ENCODE measurements around the gene HELQ.
"Not testable (repeated sequence)": the region's sequence is repeated elsewhere in the genome, so short reads cannot be mapped to it uniquely, and the experiment has no call there.

The HELQ gene

GRCh38 chr4:83455281-83456183 is at the start of gene HELQ, which contains the start of gene MRPS18C:
HELQ (minus strand) TSS chr4:83455823; CDS start chr4:83455693, 130 bp downstream.
MRPS18C (plus strand) TSS chr4:83456058; CDS start chr4:83456078, 20 bp downstream.
- DNase-seq: peak; percentile 95

DNA sequence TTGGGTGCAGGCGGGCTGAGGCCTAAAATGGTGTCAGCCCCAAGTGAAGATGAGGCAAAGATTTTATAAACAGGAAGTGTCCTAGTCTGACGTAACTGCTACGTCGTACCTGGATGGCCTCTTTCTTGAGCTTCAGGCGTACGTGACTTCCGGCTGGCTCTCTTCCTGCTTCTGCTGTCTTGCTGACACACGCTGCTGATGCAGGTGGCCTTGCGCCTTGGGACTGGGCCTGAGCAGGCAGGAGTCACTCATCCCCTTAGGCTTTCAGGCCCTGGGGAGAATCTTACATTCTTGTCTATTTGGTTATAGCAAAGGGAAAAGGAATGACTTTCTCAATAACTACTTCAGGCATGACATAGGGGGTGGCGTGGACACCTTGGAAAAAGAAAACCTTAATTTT is 49.4 kb upstream of the HELQ start:
- no peak for DNase-seq

DNA sequence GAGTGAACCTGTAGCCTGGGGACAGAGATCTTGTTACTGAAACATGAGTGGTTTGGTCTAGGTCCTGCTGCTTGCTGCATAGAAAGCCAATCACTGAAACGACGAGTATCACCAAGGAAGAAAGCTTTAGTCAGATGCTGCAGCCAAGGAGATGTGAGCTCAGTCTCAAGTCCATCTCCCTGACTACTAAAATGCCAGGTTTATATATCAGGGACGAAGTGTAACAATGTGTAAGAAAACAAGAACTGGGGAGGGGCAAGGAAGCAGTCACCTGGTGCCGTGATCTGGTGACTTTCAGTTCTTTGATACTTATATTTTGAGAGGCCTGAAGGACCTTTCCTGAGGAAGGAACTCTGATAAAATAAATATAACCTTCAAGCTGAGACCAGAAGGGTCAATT is 48.9 kb upstream of the HELQ start:
- DNase-seq: no peak

DNA sequence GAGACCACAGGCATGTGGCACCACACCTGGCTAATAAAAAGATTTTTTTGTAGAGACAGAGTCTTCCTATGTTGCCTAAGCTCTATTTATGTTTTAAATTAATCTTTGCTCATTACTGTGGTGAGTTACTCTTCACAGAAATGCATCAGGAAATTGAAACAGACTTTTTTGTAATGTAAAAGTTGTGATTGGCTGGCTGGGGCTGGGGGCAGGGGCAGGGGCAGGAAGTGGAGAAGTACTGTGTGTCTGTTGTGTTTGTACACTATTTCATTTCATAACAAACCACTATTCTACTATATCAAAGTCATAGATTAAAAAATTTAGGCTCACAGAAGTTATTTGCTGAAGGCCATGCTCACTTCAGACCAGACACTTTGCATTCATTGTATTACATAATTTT is 48.4 kb upstream of the HELQ start:
- DNase-seq: no peak

- not testable (repeated sequence) for DNase-seq
Observed at GRCh38 chr4:83501671-83502070, 46.0 kb upstream of the HELQ start.

- DNase-seq: no peak
Observed at GRCh38 chr4:83498187-83498586, 42.6 kb upstream of the HELQ start.

DNA sequence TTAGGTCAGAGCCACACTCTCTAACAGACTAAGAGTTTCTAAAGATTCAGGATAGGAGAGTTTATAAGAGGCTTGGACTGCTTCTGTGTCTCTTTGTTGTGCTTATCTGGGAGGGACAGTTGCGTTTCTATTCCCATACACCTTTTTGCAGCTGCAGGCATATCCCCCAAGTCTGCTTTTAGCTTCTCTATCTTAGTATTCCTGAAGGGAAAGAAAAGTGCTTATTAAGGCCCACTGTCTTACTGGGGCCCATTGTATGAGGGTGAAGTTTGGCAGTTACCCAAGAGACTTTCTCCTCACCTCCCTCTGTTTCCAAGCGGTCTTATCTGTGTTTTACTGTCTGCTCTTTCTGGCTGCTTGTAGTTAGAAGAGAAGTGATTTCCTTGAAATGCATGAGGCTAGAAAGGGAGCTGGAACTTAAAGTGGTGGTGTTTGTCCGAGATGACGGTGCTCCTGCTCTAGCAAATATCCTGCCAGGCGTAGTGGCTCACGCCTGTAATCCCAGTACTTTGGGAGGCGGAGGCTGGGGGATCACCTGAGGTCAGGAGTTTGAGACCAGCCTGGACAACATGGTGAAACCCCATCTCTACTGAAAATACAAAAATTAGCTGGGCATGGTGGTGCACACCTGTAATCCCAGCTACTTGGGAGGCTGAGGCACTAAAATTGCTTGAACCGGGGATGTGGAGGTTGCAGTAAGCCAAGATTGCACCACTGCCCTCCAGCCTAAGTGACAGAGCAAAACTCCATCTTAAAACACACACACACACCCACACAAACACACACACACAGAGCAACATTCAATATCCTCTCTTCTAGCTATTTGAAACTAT is 40.7 kb upstream of the HELQ start:
- DNase-seq: not testable (repeated sequence)

DNA sequence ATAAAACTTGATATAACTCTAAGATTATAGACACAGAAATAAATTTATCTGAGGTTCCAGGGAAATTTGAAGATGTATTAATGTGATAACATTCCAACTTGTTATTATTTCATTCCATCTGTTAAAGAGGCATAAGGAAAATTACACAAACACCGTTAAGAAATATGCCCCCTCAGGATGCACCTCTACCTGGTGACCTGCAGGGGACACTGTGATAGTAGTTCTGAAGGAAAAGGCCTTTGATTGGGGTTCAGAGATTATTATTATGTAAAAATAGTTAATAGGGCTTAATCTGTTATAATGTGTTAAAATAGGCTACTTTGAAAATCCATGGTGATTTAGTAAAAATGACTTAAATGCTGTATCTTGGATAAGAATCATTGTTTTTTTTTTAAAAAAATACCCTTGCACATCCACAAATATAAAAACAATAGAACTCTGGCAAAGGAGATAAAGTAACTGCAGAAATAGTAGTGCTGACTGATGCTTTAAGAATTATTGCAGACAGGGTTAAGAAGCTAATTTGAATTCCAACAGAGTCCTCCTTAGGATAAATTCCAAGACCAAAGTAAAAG is 35.3 kb upstream of the HELQ start:
- DNase-seq: no peak

- no peak for DNase-seq
Observed at GRCh38 chr4:83489711-83490326, 34.2 kb upstream of the HELQ start.

DNA sequence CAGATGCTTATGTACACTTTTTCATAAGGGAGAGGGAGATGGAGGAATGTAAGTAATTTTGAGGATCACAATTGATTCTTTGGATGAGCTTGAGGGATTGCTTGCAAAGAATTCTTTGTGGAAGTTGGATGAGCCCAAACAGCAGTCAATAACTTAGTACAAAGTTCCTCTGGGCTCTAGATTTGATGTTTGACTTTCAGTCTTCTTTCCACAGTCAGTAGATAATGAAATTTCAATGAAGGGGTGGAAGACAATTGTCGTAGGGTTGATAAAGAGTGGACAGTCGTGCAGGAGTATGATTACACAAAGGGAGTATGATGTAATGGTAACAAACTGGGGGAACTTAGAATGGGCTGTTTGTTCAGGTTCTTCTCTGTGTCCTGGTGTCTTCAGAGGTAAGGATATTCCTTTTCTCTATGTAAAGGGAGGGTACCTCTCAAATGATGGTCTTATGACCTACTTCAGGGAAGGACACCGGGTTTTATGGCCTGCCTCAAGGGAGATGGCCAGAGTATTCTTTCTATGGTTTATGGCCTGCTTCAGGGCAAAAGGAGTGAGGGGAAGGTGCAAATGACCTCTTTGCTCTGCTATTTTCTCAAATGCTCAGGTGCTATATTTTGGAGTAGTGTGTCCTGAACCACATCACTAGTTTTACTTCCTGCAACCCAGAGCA is 31.0 kb upstream of the HELQ start:
- no peak for DNase-seq

- DNase-seq: peak; percentile 79
Observed at GRCh38 chr4:83484500-83485461, 29.2 kb upstream of the HELQ start, which contains the start of gene ABRAXAS1. ABRAXAS1 (minus strand) TSS chr4:83485100; CDS start chr4:83485072, 28 bp downstream.

DNA sequence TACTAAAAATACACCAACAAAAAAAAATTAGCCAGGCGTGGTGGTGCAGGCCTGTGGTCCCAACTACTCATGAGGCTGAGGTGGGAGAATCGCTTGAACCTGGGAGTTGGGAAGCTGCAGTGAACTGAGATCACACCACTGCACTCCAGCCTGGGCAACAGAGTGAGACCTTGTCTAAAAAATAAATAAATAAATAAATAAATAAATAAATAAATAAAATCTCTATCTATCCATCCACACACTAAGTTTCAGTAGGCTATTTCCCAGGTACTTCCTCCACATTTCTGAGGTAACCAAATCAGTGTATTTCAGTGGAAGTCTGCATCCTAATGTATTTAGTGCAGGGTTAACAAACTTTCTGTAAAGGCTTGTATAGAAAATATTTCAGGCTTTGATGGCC is 18.3 kb upstream of the HELQ start:
- no peak for DNase-seq

DNA sequence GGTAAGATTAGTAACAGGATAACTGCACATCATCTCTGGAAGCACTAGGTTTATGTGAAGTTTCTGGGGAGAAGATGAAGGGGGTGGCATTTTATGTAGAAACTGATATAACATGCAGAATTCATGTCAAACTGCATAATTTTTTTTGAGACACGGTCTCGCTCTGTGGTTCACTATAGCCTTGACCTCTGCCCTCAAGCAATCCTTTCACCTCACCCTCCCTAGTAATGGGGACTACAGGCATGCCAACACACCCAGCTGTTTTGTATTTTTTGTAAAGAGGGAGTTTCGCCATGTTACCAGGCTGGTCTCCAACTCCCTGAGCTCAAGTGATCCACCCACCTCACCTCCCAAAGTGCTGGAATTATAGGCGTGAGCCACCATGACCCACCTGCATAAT is 17.8 kb upstream of the HELQ start:
- DNase-seq: no peak

GRCh38 chr4:83456184-83456501 is 520 bp upstream of the HELQ start:
- no peak for DNase-seq

DNA sequence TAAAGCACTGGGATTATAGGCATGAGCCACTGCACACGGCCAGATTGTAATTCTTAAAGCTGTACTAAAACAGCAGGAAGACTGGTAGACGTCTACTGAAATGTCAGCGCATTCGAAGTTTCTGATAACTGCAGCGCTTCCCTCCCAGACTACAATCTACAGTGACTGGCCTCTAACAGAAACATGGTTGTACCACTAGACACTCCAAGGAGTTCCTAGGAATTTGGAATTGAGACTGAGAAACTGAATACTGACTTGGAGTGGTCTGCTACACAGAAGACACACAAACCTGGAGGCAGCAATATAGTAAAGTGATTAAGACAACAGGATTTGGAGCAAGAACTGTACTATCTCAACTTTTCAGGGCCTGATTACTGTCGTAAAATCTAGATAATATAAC is 937 bp downstream of the HELQ start:
- no peak for DNase-seq

GRCh38 chr4:83449009-83449408 is 6.6 kb downstream of the HELQ start:
- no peak for DNase-seq

DNA sequence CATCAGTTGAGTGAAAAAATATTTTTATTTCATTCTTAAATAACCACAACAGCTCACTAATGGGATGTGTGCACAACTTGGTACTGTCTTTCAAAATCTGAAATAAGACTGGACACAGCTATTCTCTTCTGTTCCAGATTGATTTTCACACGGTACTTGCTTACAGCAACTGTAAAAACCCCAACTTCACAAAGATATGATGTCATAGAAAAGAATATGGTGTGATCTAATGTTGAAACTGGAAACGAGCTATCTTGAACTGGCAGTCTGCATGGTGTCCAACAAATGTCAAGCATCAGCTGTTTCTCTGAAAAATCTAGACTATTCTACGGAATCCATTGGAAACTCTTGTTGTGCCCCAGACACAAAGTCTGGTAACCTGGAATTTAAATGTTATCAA is 14.7 kb downstream of the HELQ start:
- no peak for DNase-seq

- no peak for DNase-seq
Observed at GRCh38 chr4:83440148-83440814, 15.3 kb downstream of the HELQ start.

DNA sequence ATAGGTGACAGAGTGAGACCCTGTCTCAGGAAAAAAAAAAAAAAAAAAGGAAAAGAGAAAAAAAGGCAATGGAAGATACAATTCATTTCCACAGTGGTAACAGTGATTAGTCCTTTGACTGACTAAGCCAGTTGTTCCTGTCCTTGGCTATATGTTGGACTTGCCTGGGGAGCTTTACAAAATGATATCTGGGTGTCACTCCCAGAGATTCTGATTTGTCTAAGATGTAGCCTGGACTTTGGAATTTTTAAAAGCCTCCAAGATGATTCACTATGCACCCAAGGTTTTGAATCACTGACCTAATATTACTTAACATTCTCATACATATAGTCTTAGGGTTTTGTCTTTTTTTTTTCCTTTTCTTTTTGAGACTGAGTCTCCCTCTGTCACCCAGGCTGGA is 16.9 kb downstream of the HELQ start:
- DNase-seq: no peak

DNA sequence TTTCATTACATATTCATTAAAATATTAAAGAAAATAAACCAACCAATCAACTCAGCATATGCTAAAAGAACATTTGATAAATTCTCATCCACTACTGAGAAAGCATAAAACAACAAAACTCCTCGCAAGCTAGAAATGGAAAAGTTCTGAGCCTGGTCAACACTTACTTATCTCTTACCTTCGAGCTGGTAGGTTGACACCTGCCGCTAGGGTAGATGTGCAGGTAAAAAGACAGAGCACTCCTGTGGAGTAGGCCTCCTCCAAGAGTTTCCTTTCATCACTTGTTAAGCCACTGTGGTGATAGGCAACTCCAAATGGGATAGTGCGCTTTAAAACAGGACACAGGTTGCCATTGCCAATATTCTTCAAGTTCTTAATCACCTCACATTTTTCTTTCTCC is 18.9 kb downstream of the HELQ start:
- no peak for DNase-seq

DNA sequence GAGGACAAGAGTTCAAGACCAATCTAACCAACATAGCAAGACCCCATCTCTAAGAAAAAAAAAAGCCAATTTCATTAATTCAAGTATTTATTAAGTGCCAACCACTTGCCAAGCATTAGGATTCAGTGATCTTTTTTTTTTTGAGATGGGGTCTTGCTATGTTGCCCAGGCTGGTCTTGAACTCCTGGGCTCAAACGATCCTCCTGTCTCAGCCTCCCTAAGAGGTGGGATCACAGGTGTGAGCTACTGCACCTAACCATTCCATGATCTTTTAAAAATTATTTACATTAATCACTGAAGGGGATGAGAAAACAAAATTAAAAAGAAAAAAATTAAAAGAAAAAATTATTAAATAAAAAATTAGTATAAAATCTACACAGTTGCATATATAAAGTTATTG is 24.4 kb downstream of the HELQ start:
- no peak for DNase-seq
